DMS114 treated with DMSO at 0.1 percent for 48 hours (cell line): Measurements from ENCODE around the gene OLAH.

Source experiments
- DNase-seq: peaks from one replicate; lab custom pipeline; 2025; ENCODE audit not compliant: unreplicated experiment; lab: John Stamatoyannopoulos, UW

Gene OLAH

DNA sequence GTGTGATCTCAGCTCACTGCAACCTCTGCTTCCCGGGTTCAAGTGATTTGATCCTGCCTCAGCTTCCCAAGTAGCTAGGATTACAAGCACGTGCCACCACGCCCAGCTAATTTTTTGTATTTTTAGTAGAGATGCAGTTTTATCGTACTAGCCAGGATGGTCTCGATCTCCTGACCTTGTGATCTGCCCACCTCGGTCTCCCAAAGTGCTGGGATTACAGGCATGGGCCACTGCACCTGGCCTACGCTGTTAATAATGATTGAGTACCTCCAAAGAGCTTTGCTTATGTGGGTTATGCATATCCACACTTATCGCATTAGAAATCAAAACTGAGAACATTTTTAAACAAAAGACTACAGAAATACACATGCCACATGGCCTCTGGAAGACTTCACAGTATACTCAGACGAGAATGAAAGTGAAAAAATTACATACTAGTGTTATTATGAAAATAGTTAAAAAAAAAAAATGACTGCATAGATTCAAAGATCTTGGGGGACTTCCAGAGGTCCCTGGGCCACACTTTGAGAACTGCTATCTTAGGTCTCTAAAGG, 78.8 kb downstream of the OLAH start:
- DNase-seq, result no peak
